Stimulated activated CD8-positive, alpha-beta memory T cell treated with anti-CD3 and anti-CD28 coated beads, Interleukin-15, amount 100 ng/mL, for 1 hour (primary cell): ENCODE results near the gene SHC3.

Experiments
- DNase-seq: peaks from one replicate; pipeline ENCODE4 v3.0.0-alpha.2; 2020; ENCODE audit warnings: low read depth

The SHC3 gene

GRCh38 chr9:89053301-89053700 lies 125.3 kb downstream of the SHC3 start:
- no peak for DNase-seq

GRCh38 chr9:89052470-89053097 lies 126.0 kb downstream of the SHC3 start:
- DNase-seq, result no peak

DNA sequence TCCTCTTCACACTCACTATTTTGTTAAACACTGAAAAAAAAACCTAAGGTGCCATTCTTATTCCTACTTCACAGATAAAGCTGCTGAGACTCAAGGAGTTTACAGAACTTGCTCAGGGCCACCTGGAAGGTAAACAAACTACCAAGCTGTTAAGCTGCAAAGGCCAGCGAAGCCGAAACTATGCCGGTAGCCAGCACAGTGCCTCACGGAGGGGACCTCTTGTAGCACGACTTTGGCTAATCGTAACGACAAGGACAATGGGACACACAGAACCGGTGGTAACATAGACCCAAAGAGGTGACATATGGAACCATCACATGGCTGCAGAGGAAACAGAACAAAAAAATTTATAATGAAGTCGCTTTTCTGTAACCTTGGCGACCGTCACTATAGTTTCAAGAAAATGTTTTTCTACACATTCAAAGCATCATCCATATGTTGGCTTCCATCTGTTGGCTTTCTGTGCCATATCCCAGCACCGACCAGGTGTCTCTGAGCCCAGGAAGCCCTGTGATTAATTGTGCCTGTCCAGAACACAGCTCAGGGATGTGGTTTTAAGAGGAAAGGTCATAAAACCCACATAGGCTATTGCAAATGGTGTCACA lies 127.1 kb downstream of the SHC3 start:
- DNase-seq, result no peak

- DNase-seq, result no peak
Observed at GRCh38 chr9:89049646-89050045, 129.0 kb downstream of the SHC3 start.

DNA sequence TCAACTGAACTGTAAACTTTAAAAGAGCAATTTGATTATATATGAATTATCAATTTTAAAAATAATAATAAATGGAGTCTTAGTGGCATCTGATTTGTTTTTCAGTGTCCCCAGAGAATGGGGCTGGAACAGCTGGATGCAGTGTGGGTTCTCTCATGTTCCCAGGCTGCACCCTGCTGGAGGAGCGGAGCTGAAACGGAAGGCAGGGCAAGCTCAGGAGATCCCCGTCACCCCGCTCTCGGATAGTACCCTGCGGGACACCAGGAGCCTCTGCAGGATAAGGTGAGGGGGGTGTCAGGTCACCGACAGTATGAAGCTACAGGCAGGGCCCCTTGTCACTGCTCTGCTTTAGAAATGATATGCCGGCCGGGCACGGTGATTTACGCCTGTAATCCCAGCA lies 130.0 kb downstream of the SHC3 start:
- DNase-seq, result no peak

DNA sequence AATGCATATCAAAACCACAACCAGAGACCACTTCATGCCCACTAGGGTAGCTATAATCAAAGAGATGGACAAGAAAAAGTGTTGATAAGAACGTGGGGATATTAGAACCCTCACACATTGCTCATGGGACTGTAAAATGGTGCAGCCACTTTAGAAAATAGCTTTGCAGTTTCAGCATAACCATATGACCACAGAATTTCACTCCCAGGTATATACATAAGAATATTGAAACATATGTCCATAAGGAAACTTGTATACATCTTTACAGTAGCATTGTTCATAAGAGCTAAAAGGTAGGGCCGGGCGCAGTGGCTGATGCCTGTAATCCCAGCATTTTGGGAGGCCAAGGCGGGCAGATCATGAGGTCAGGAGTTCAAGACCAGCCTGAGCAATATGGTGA lies 131.0 kb downstream of the SHC3 start:
- no peak for DNase-seq

DNA sequence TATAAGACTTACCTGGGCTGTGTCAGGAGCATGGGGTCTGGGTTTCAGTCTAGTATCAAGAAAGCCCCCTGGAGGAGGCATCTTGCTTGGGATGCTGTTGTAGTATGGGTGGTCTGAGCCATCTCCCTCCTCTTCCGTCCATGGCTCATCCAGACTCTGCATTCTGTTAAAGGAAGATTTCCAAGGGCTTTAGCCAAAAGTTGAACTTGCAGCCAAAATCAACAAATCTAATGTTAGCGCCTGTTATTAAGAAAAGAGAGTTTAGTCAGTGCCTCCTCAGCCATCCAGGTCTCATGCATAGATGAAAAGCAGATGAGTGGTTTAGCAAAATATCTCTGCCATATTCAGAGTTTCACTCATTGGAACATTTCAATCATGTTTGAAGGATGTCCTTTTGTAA lies 131.8 kb downstream of the SHC3 start:
- no peak for DNase-seq

- DNase-seq, result no peak
Observed at GRCh38 chr9:89044881-89045280, 133.7 kb downstream of the SHC3 start.

DNA sequence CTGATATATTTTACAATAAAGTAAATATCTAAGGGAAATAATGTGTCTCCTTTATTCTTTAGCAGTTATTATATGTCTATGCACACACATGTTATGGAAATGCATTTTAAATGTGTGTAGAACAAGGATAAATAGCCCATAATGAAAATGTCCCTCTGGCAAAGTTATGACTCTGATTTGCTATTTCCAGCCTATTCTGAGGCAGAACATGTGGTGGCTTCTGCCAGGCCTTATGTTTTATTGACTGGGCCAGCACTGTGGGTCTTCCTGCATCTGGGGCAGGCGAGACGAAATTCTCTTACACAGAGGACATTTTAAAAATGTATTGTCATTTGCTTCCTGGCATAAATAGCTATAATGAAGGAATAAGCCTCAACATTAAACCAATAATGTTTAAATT lies 134.5 kb downstream of the SHC3 start:
- no peak for DNase-seq

- no peak for DNase-seq
Observed at GRCh38 chr9:89042984-89043383, 135.6 kb downstream of the SHC3 start.

DNA sequence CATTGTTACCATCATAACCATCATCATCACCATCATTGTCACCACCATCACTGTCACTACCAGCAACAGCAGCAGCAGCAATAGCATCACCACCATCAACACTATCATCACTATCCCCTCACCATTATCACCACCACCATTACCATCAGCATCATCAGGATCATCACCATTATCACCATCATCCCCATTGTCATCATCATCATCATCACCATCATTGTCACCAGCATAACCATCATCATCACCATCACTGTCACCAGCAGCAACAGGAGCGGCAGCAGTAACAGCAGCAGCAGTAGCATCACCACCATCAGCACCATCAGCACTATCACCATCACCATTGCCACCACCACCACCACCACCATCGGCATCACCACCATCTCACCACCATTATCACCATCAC lies 139.0 kb downstream of the SHC3 start:
- no peak for DNase-seq

GRCh38 chr9:89039104-89039465 lies 139.5 kb downstream of the SHC3 start:
- no peak for DNase-seq

DNA sequence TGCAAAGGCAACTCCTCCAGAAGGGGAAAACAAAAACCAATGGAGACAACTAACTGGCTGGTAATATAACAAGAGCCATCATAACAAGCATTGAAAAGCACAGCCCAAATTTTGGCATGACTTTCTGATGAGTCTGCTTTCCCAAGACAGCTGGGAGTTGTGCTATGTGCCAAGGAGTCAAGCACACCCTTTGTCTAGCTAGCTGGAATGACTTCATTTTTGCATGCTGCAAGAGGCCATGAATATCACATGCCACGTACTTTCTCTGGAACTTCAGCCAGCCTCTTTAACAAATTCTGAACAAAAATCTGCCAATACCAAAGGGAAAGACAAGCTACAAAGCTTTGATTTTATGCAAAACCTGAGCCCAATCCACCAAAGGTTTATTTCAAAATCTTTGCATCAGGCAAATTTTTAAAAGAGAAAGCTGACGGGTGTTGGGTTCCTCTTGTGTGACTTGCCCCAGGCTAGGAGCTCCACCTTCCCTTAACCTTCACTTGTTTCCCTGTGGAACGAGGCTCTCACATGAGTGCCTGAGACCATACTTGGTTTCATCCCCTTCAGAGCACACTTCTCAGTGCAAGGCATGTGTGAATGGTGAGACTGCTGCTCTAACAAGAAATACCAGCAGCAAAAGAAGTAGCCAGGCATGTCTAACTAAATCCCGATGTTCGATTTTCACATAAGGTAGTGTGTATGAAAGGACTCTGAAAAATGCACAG lies 140.1 kb downstream of the SHC3 start:
- DNase-seq, result no peak

DNA sequence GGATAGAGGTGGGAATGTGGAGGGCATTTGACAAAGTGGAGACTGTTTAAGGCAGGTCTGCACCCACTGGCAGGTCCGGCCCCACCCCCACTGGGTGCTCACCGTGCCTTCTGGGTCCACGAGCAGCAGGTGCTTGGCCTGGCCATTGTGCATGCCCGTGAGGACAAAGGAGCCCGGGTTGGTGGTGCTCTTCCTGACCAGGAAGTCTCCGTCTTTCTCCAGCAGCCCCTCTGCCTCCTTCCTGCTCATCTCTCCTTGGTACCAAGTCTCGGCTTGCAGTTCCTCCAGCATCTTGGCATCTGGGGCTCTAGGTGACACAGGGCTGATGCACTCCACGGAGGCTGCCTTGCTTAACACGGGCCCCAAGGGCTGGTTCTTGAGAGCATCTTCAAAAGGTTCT lies 140.7 kb downstream of the SHC3 start:
- no peak for DNase-seq

GRCh38 chr9:89037346-89037745 lies 141.3 kb downstream of the SHC3 start:
- no peak for DNase-seq

GRCh38 chr9:89036891-89037290 lies 141.7 kb downstream of the SHC3 start:
- no peak for DNase-seq

DNA sequence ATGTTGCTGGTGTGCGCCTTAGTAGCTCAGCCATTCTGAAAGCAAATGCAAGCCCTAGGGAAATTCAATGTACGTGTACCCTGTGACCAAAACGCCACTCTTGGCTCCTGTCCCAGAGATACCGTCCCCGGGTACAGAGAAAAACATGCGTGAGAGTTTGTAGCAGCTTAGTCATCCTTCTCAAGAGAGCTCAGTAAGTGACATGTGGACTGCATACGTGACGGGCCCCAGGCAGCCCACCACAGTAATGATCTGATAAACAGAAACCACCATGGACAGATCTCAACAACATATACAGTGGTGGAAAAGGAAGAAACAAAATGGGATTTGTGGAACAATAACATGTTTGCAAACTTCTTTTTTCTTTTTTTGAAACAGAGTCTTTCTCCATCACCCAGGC lies 142.2 kb downstream of the SHC3 start:
- no peak for DNase-seq

GRCh38 chr9:89032661-89033060 lies 146.0 kb downstream of the SHC3 start:
- no peak for DNase-seq

- no peak for DNase-seq
Observed at GRCh38 chr9:89032173-89032572, 146.4 kb downstream of the SHC3 start.

GRCh38 chr9:89029788-89030187 lies 148.8 kb downstream of the SHC3 start:
- DNase-seq, result no peak

DNA sequence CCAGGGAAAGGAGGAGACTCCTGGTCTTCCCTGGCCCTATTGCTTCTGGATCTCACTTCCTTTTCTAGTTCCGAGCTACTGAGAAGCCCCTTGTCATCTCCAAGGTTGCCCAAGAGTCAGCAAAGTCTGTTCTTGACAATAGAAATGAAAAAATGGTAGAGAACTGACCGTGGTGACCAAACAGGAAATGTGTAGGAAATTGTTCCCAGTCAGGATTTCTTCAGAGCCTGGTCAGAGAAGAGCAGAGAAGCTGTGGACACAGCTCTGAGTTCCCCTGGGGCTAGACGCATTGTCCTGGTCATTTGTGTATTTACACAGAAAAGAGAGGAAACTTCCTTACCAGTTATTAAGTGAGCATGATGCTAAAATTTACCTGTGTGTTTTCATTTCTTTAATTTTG lies 151.7 kb downstream of the SHC3 start:
- DNase-seq, result no peak

- DNase-seq, result no peak
Observed at GRCh38 chr9:89025553-89025952, 153.1 kb downstream of the SHC3 start.

GRCh38 chr9:89024727-89025126 lies 153.9 kb downstream of the SHC3 start:
- no peak for DNase-seq

DNA sequence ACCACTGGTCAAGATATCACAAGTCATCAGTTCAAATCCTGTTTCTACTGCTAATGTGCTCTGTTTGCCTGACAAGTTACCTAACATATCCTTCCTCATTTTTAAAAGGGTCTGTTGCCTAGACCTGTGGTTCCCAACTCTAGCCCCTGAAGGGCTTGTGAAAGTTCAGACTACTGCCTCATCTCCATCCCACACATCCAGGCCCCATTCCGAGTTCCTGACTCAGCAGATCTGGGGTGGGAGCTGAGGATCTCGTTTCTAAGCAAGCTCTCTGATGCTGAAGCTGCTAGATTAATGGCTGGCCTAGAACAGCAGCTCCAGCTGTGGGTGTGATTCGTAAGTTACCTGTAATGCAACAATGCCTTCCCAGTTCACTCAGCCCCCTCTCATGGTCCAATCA lies 154.9 kb downstream of the SHC3 start:
- DNase-seq, result no peak
